ENCODE measurements around the gene STAMBP.
"Not testable (repeated sequence)": the region's sequence is repeated elsewhere in the genome, so short reads cannot be mapped to it uniquely, and the experiment has no call there.

The STAMBP gene

DNA sequence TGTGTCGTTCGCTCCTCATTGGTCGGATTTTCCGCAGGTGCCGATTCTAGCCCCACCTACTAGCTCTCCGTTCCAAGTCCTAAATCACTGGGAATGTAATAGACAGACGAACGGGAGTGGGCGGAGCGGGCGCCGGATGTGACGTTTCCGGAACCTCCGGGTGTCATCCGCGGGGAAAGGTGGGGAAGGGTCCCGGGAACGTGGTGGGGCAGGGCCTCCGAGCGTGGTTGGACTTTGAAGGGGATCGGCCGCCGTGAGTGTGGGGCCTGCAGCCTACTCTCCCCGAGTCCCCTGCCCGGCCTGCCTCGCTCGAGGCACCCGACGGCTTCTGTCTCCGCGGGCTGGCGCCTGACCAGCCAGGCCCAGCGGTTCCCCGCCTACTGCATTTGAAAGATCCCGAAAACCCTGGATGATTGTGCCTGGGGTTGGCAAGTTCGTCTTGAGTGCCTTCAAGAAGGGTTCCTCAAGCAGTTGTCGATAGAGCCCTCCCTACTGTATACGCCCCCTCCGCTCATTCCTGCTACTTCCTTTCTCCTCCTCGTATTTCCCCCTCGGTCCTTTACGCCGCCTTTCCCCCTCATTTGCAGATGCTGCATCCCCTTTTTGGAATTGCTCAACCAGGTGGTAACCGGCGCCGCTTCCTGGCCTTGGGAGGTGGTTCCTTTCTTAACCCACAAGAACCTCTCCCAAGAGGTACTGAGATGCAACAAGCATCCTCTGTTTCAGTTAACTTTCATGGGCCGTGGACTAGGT lies at the start of gene STAMBP:
TSS of gene STAMBP (plus strand) at position 144 of the 753 bp plus-strand sequence. CDS start 1,896 bp downstream, outside the sequence.
- peak; percentile 84 for DNase-seq

DNA sequence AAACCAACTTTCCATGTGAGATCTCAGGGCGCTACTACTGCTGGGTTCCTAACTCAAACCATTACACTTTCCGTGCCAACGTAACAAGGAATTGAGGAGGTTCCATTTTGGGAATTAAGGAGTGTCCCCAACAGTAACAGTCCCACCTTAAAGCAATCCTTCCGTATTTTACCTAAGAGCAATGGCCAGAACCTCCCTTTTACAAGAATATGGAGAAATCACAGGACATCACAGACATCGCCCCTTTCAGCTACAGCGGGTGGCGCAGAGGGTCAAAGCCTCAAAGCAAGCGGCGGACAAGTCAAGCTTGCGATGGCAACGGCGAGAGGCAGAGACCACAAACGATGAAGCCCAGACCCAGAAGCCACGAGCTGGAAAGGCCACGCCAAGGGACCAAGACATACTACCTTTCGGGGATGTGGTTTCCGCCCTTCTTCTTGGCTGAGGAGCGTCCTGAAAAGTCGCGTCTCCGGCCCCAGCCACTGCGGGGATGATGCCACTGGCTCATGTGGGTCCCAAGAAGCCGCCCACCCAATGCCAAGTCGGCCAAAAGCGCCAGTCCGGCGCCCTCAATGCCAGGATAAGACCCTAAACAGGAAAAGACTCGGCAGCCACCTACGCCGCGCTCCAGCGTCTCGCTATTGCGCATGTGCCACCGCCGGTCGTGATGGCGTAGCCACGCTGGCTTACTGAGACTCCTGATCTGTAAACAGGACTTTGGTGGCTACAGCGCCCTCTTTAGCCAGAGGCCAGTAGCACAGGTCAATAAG lies 49.1 kb upstream of the STAMBP start, which contains the start of gene DUSP11:
TSS of gene DUSP11 (minus strand) at position 637 of the 770 bp plus-strand sequence. CDS start at position 508, 129 bp downstream.
- DNase-seq = peak; percentile 88

DNA sequence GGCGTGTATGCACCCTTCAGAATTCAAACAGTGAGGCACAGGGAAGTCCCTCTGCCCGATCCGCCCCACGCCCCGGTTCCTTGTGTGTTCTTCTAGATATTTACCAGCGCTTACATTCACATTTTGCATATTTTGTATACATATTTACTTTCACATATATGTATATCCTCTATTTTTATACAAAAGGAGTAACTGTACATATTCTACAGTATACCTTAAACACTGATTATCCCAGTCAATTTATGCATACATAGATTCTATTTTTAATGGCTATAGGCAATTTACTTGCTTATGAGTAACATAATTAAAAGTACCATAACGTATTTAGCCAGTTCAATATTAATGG lies 48.6 kb upstream of the STAMBP start:
- no peak for DNase-seq

DNA sequence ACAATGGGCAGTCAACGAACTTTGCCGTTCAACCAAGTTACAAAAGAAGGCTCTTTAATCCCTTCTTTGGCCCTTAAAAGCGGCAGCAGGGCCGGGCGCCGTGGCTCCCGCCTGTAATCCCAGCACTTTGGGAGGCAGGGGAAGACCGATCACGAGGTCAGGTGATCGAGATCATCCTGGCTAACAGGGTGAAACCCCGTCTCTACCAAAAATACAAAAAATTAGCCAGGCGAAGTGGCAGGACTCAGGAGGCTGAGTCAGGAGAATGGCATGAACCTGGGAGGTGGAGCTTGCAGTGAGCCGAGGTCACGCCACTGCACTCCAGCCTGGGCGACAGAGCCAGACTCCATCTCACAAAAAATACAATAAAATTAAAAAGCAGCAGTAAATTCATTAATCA lies 45.4 kb upstream of the STAMBP start:
- DNase-seq = peak; percentile 22

DNA sequence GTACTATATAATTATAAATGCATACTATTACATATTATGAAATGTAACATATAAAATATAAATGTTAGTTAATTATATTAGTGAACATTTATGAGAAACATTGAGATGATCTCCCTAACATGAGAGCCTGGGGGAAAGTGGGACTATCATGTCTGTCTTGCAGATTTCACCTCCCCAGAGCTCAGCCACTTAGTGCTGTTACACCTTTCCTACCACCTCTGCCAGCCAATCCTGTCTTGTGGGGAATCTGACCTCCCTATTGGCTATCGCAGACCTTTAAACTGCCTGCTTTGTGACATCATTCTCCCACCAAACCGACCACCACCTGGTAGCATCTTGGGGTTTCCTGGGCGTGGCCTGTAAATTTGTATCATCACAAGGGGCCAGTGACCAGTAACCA lies 44.9 kb upstream of the STAMBP start, which contains the start of gene C2orf78:
TSS of gene C2orf78 (plus strand) at position 301 of the 400 bp plus-strand sequence. CDS start 127 bp downstream, outside the sequence.
- not testable (repeated sequence) for DNase-seq

DNA sequence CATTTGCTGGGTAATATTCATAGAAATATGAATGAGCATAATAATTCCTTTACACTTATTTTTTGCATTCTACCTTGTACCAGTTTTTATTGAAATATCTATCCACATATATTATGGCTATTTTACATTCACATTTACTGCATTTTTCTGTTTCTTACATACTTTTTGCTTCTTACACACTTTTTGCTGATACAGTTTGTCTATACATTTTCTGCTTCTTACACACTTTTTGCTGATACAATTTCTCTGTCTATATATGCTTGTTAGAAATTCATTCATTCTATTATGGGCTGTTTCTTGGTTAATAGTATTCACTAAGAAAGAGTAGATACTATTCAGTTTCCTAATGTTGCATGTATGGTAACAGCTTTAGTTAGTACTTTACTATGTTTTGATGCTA lies 16.9 kb upstream of the STAMBP start:
- DNase-seq = no peak

DNA sequence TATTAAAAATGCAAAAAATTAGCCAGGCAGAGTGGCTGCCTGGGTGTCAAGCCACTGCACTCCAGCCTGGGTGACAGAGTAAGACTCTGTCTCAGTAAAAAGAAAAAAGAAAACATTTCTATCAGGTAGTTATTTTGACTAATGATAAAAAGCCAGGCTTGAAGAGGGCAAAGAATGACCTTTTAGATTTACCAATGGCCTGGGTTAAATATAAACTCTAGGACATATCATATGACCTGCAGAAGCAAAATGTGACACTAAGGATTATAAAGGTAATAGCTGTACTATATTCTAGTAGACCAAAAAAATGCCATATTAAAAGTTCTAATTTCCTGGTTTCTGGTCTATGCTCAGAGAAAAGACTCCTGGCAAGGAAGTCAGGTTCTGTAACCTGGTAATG lies 16.1 kb upstream of the STAMBP start:
- DNase-seq = no peak

DNA sequence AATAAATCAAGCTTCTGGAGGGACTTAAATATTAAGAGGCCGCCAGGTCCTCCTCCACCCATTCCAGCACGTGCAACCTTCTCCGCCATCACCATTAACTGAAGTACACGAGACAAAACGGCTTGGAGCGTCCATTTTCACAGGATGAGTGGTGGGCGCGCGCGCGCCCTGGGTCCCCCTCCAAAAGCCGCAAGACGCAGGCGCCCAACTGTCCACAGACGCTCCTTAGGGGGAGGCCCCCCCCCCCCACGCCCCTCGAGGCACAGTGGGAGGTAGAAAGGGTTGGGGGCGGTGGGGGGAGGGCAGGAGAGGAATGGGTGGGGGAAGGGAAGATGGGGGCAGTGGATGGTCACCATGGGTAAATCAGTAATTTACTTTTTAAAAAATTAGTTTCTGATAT lies 10.5 kb upstream of the STAMBP start:
- DNase-seq = no peak

DNA sequence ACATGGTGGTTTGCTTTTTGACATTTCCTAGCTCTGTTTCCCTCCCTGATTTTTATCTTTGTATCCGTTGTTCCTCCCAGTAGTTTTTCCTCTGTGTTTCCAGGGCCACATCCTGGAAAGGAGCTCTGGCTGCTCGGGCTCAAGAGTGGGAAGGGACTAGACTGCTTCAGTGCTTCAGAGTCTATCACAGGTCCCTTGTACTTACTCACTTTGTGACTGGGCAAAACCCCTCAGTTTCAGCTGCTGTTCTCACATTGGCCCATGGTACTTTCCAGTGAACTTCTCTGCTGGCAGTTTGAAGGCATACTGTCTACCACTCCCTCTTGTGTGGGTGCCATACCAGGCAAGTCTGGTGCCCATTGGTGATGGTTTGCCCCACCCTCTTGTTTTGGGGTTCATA lies 7.5 kb upstream of the STAMBP start:
- DNase-seq = no peak

DNA sequence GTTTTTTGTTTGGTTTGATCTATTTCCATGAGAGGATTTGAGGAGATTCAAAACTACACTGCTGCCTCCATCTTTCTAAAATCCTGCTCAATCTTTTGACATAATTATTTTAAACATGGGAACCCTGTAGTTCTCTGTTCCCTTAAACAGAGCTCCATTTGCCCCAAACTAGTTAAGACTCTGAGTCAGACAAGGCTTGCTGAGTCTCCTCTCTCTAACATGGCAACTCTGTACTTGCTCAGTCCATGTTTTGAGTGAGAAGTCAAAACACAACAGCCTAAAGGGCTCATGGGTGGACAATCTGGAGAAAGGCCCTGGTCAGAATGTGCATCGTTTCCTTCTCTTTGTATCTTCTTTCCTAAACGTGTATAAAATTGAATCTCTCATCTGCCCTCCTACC lies 7.1 kb upstream of the STAMBP start:
- no peak for DNase-seq

DNA sequence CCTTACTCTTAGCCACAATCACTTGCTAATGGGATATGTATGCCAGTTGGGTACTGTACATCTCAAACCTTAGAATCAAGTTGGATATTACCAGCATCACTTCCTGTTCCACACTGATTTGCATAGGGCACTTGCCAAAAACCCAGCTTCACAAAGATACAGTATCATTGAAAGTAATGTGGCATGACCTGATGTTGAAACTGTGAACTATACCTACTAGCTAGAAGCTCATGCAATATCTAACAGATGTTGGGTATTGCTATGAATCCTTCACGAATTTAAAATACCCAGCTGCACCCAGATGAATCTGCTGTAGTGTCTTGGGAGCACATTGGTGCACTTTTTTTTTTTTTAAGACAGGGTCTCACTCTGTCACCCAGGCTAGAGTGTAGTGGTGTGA lies 6.5 kb upstream of the STAMBP start:
- DNase-seq = no peak

DNA sequence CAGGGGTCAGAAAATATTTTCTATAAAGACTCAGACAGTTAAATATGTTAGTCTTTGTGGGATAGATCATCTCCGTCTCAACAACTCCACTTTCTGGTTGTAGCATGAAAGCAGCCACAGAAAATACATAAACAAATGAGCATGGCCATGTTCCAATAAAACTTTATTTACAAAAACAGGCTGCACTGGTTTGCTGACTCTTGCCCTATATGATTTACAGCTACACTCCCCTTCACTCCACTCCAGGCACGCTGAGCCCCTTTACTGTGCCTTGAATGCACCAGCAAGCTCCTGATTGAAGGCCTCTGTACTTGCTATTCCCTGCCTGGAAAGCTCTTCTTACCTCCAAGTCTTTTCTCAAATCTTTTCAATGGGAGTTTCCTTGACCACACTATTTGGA lies 5.8 kb upstream of the STAMBP start:
- no peak for DNase-seq

DNA sequence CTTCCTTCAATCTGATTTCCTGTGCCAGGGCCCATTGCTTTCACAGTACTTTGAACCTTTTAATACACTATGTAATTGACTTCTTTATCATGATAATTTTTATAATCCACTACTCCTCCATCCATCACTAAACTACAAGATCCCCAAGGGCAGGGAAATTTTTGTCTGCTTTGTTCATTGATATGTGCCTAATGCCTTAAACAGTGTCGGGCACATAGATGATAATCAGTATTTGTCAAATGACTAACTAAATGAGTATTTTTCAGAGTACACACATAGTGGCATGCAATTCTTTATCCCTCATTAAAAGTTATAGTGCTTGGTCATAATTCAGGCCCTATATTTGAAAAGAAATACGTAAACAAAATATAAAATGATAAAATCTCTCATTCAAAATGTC lies 5.3 kb upstream of the STAMBP start:
- DNase-seq = no peak

DNA sequence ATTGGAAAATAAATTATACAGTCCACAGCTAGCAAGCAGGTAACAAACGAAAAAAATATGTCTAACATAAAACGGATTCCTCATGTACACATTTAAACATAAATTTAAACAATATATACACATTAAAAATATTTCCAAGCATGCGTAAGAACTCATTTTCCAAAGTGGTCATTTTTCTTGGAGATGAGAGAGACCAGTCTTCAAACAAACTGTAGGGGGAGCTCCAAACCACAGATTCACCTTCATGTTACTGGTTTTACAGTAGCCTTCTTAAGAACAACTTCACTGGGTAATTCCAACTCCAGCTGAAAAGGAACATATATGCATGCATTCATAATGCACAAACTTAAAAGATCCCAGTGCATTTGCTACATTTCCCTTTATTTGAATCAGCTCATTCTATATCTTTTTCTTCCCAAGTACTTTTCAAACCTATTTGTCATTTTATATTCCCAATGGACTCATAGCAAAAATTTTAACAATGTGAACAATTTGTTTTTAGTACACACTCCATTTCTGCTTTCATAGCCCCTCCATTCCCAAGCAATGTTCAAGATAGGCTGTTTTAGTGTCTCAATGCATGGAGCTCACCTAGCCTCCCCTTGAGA lies 4.7 kb upstream of the STAMBP start:
- no peak for DNase-seq

DNA sequence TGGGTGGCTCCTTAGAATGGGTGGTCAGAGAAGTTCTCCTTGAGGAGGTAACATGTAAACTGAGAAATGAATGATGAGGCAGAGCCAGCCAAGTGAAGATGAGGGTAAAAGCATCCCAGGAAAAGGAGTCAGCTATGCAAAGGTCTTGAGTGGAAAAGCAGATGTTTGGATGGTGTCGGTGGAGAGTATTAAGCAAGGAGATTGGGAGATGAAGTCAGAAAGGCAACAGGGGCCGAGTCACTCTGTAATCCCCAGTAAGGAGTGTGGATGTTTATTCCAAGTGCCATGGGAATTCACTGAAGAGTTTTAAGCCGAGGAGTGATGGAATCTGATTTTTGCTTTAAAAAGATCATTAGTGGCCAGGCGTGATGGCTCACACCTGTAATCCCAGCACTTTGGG lies 3.4 kb upstream of the STAMBP start:
- no peak for DNase-seq

DNA sequence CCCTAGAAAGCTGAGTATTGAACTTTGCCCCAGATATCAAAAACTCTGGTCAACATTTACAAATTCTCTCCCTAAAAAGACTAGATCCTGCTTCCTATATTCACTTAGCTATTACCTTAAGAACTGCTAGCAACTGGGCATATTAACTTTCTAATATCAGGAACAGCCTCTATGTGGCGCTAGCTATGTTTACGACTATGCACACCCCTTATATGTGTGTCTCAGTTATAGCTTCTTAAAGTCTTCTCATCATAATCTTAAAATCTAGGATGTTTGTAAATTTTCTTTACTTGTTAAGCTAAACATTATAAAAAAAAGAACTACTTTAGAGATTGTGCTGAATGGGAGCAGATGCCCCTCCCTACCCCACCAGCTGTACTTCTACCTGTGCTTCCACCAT lies 1.7 kb upstream of the STAMBP start:
- DNase-seq = no peak

DNA sequence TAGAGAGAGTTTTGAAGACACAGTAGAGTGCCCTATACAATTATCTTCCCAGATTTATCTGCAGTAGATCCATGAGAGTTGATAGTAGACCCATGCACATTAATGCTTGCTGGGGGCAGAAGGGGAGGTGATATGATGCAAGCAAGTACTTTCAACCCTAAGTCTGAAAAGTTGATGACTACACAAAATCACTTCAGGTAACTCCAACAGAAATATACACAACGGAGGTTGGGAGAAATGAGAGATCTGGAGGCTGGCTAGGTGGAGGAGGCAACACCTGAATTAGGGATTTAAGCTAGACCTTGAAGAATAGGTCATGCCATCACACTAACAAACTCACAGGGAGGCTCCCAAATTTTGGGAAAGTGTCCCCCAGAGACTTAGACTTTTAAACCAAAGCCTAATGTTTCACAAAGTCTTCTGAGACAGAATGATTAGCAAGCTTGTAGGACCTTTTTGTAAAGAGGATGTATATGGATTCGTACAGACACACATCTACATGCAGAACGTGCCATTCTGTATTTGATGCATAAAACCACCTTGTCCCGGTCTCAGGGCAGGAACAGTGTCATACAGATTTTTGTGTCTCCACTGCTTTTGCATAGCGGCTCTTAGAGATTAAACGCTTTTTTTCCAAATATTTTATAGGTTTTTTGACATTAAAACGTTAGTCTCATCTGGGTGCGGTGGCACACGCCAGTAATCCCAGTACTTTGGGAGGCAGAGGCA lies 937 bp upstream of the STAMBP start:
- no peak for DNase-seq

DNA sequence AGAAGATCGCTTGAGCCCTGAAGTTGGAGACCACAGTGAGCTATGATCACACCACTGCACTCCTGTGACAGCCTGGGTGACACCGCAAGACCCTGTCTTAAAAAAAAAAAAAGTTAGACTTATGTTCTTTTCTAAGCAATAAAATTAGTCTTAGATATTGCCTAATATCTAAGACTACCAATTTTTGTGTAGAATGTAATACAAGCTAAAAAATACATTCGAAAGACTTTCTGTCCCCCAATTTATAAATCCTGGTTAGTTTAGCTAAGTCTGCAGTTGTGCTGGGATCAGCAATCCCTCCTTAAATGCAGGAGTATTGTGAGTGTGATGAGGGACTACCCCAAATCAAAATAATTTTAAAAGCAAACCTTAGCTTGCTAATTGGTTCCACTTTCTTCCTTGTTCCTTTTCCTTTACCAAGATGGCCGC lies 358 bp upstream of the STAMBP start:
- DNase-seq = no peak

DNA sequence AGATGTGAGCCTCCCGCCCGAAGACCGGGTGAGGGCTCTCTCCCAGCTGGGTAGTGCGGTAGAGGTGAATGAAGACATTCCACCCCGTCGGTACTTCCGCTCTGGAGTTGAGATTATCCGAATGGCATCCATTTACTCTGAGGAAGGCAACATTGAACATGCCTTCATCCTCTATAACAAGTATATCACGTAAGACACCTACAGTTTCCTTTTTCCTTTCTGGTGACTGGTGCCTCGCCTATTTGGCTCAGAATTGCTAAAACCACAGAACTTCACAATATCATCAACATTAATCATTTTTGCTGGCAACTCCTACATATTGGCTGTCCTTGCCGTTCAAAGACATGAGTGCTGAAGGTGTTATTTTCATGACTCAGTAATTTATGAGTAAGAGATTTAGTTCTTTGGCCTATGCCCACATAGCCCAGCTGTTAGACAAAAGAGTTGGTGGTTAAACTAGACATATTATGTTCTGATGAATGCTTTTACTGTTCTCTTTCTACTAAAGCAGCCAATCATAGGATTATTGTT lies 2.2 kb downstream of the STAMBP start:
- no peak for DNase-seq

DNA sequence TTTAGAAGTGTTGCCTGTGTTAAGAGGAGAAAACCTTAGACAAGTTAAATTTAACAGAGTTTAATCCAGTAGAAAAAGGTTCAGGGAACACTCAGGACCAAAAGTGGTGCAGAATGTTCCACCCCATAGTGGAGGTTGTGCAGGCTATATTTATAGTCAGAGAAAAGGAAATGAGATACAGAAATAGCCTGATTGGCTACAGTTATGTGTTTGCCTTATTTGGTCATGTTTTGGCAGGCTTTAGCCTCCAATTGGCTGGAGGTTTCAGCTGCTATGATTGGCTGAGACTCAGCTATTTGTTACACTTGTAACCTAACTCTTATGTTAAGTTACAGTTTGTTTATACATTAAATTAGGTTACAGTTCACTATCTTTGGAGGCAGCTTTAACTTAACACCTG lies 4.2 kb downstream of the STAMBP start:
- no peak for DNase-seq

DNA sequence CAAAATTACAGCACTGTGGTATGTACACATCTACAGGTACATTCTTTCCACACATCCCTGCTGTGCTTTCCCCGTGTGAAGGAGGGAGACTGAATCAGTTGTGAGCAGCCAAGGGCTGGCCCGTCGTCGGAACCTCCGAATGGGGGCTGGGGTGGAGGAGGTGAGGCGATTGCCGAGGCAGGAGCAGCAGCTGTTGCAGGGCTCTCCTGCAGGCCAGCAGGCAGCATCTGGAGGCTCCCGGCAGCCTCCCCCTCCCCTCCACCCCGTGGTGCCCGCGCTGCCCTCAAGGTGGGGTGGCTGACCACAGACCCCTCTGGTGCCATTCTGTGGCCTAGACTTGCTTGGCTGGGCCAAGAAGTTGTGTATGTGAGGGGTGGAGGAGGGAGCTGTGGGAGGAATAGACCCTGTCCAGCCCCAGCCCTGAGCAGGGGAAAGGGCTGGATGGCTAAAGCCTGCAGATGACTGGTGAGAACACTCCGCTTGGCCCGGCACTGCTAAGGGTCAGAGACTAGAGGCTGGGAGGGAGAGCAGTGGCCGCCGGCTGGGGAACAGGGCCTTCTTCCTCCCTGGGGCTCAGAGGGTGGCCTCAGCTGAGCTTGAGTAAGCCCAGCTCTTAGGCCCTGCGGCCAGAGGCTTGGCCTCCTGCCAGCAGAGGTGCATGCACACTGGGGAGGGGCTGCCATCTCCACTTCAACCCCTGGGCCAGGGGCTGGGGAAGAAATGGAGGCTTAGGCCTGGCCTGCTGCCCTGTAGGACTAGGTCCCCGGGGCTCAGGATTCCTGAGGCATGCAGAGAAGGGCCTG lies 7.6 kb downstream of the STAMBP start:
- DNase-seq = no peak

Data from T1000 (cell line).